Activated effector memory CD4-positive, alpha-beta T cell treated with Interleukin-2 at 50 U/mL for 16 hours (primary cell): ENCODE data around the gene GSTM1.
"Not testable (repeated sequence)": the region's sequence is repeated elsewhere in the genome, so short reads cannot be mapped to it uniquely, and the experiment has no call there.

ENCODE experiments used
- DNase-seq: peaks from one replicate; pipeline ENCODE4 v3.0.0-alpha.2; 2020

Gene GSTM1

DNA sequence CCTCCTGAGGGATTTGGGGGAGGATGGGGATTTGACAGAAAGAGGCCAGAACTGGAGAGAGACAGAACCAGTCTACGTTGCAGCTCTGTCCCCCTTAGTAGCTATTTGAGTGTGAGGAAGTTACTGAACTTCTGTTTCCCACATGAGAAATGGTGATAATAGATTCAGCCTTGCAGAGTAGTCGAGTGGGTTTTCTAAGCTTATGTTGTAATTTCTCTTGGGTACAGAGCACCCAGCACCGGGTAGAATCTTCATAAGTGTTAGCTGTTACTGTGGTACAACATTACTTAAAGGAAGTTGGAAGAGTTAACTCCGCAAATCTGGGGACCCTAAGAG, 27.0 kb upstream of the GSTM1 start:
- DNase-seq = not testable (repeated sequence)

DNA sequence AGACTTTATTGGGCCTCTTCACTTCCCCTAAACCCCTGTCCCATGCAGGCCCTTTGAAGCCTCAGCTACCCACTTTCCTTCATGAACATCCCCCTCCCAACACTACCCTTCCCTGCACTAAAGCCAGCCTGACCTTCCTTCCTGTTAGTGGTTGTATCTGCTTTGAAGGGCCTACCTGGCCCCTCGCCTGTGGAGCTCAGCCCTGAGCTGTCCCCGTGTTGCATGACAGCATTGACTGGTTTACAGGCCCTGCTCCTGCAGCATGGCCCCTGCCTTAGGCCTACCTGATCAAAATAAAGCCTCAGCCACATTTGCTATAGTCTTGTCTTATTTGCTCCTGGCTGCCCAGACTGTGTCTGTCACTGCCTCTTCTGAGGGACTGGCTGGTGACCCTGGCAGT, 26.2 kb upstream of the GSTM1 start:
- DNase-seq = no peak

DNA sequence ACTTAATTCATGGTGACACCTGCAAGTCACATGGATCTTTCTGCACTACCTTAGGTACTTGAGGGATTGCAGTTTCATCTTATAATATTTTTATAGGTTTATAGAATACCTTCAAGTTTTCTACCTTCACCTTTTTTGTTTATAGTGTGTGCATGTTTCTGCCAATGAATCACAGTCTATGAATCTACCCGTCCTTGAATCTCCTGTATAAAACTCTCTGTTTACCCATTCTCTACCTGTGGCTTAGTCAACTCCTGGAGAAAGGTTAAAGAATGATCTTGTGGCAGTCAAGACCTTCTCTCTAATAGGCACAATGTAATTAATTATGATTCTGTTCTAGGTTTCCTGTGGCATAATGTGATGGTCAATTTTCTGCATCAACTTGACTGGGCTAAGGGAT, 22.9 kb upstream of the GSTM1 start:
- DNase-seq = no peak

DNA sequence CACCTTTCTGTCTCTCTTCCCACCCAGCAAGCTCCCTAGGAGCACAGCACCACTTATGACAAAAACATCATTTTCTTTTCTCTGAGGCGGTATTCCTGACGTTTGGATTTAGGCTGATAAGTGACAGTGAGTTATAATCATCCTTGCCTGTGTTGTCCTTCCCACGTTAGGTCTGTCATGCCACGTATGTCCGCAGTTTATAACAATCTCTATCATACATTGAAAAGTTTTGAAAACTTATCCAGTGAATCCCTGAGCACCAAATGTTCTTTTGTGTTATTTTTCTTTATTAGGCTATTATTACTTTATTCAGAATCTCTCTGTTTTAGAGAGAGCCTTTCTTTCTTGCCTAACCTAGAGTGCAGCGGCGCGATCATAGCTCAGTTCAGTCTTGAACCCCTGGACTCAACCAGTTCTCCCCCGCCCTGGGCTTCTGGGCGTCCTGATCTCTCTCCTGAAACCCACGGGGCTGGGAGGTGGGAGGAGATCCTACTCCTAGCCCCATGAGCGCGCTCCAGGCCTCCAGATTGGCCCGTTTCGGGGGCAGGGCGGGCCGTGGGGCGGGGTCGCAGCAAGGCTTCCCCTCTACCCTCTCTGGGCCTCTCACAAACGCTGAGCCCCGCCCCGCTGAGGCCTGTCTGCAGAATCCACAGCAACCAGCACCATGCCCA, 20.0 kb upstream of the GSTM1 start, which contains the start of gene GSTM2:
GSTM2 (plus strand) TSS at position 606 of the 671 bp plus-strand sequence; CDS start at position 665, 59 bp downstream.
- peak; percentile 73 for DNase-seq

DNA sequence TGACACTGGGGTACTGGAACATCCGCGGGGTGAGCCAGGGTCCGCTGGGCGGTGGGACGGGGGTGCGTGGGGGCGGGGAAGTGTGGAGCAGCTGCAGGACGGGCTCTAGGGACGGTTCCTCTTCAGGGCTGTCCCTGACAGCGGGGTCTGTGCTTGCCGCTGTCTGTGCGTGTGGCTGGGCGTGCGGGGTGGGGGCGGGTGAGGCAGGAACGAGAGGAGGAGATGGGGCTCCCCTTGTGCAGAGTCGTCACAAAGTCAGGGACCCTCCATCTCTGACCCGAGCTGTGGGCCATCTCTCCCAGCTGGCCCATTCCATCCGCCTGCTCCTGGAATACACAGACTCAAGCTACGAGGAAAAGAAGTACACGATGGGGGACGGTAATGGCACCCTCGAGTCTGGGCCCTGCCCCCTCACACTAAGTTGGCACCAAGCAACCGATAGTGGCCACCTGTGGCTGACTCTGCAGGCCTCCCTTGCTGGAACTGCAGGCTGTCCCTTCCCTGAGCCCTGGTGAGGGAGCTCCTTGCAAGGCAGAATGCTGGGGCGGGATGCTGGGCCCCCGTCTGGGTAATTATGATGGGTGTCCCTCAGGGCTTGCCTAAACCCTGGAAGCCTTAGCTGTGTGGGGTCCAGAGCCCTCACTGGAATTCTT, 19.4 kb upstream of the GSTM1 start:
- no peak for DNase-seq

DNA sequence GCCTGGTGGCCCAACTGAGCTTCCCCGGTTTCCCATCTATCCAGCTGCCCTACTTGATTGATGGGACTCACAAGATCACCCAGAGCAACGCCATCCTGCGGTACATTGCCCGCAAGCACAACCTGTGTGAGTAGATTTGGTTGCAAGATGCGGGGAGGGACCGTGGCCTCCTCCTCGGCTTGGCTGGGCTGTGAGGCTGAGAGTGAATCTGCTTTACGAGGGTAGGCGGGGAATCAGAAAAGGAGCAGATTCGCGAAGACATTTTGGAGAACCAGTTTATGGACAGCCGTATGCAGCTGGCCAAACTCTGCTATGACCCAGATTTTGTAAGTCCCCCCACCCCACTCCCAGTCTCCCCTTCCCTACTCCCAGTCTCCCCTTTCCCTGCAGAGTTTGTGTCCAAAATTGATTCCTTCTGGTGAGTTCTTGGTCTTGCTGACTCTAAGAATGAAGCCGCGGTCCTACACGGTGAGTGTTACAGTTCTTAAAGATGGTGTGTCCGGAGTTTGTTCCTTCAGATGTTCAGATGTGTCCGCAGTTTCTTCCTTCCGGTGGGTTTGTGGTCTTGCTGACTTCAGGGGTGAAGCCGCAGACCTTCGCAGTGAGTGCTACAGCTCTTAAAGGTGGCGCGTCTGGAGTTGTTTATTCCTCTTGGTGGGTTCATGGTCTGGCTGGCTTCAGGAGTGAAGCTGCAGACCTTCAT, 18.2 kb upstream of the GSTM1 start:
- DNase-seq = no peak

DNA sequence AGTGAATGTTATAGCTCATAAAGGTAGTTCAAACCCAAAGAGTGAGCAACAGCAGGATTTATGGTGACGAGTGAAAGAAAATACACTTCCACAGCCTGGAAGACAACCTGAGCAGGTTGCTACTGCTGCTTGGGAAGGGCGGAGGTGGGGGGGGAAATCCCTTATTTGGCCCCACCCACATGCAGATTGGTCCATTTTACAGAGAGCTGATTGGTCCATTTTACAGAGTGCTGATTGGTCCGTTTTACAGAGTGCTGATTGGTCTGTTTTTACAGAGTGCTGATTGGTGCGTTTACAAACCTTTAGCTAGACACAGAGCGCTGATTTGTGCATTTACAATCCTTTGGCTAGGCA, 17.7 kb upstream of the GSTM1 start:
- not testable (repeated sequence) for DNase-seq

DNA sequence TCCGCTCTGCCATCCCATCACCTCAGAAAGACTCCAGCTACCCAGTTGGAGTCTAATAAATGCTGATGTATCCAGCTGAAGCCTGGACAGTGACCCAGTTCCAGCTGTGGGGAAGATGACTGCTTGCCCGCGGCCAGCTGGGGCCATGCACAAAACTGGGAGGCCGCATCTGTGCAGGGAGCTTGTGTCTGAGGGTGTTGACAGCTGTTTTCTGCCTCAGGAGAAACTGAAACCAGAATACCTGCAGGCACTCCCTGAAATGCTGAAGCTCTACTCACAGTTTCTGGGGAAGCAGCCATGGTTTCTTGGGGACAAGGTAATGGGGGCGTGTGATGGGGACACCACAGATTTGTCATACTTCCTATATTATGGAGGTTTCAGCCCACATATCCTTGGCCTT, 16.6 kb upstream of the GSTM1 start:
- DNase-seq = no peak

DNA sequence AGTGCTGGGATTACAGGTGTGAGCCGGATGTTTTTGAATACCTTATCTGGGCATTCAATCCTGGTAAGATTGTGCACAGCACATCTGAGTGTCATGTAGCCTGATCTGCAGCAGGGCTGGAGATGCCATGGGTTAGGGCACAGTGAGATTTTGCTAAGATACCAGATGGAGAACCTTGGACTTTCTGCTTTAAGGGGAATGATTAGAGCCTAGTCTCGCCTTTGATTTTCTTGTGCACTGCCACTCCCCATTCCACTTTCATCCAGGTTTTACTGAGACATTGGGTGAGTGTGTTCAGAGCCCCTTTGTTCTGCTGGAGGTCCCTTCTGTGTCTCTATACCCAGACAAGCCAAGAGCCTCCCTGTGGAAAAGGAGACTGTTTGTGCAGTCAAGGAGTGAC, 13.8 kb upstream of the GSTM1 start:
- DNase-seq = not testable (repeated sequence)

DNA sequence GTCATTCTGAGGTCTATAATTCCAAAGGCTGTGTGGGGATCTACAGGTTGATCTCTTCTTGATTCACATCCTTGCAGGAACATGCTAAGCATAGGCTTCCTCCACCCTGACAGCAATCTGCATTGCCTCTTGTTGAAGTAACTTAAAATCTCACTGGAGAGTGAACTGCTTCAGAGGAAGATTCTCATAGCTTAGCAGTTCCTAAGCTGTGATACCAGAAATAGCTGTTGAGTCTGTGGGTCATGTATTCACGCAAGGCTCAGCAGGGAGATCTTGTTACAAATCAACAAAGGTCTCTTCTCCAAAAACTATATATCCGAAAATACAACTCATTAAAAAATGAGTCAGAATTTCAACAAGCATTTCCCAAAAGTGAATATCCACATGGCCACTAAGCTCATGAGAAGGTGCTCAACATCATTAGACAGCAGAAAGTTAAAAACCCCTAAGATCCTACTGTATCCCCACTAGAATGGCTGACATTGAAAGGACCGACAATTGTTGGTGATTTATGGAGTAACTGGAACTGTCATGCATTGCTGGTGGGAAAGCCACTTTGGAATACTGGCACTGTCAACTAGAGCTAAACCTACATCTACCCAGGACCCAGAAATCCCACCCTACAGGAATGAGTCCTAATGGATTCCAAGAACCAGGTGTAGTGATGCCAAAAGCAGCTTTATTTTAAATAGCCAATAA, 10.8 kb upstream of the GSTM1 start:
- DNase-seq = not testable (repeated sequence)

DNA sequence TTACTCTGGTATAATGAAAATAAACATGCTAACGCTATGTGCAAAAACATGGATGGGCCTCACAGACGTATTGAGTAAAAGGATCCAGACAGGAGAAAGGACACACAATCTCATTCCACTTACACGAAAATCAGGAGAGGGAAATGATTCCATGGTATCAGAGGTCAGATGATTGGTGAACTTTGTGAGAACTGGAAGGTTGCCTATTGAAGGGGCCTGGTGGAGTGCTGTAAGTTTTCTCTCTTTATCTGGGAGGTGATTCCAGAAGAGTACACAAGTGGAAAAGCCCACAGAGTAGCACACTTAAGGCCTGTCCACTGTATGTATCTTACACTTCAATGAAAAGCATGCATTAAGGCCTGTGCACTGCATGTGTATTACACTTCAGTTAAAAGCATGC, 10.2 kb upstream of the GSTM1 start:
- no peak for DNase-seq

DNA sequence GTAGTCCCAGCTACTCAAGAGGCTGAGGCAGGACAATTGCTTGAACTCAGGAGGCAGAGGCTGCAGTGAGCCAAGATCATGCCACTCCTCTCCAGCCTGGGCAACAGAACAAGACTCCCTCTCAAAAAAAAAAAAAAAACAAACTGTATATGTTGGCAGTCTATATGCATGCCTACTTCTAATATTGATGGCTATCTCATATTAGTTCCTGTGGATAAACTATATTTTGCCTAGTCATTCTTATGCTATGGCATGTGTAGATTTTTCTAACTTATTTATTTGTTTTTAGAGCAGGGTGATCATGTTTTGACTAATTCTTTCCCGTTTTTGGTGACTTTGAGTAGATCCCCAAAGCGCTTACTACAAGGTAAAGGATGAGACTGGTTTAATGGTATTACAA, 9.0 kb upstream of the GSTM1 start:
- not testable (repeated sequence) for DNase-seq

DNA sequence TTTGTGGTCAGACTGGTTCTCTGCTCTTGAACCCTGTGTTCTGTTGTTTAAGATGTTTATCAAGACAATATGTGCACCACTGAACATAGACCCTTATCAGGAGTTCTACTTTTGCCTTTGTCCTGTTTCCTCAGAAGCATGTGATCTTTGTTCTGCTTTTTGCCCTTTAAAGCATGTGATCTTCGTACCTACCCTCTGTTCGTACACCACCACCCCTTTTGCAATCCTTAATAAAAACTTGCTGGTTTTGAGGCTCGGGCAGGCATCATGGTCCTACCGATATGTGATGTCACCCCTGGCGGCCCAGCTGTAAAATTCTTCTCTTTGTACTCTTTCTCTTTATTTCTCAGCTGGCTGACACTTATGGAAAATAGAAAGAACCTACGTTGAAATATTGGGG, 2.8 kb upstream of the GSTM1 start:
- not testable (repeated sequence) for DNase-seq

DNA sequence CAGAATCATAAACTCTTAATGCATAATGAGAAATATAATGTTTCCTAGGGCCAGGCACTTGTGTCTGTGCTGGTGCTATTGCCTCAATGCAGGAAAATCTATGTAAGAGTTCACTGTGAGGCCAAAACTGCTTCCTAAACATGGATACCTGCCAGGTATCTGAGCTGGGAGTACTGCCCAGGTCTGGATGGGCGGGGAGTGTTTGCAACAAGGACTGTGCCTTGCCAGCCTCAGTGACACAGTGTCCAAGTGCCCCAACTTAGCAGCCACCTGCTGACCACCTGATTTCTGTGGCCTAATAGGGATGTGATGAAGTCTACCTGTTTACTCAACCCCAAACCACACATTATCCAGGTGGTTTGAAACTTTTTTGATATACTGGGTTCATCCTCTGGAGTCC, 2.2 kb upstream of the GSTM1 start:
- DNase-seq = not testable (repeated sequence)

DNA sequence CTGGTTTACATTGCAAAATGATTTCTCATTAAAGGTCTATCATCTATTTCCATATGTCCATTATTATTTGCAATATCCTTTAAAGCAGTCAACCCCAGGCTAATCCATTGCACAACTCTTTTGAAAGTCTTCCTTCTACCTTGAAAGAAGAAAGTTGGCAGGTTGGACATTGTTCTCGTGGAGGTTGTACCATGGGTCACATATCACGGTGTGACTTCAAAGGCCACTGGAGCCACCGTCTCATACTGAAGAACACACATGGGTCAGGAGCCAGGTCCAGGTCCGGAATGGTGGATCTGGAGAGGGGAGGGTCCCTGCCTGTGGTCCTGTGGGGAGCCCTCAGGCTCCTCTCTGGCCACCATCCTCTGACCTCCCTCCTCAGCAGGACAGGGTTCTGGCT, 1.7 kb upstream of the GSTM1 start:
- not testable (repeated sequence) for DNase-seq

DNA sequence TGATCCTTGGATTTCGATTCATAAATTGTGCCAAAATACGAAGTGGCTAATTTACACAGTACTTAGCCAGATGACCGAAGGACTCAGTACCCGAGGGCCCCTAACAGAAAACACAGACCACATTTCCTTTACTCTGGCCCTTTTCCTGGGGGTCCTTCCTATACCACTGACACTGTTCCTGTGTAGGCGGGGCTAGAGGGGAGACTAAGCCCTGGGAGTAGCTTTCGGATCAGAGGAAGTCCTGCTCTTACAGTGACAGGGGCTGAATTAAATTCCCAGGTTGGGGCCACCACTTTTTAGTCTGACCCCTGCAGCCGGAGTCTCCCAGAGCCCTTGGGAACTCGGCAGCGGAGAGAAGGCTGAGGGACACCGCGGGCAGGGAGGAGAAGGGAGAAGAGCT, 508 bp upstream of the GSTM1 start:
- DNase-seq = not testable (repeated sequence)

DNA sequence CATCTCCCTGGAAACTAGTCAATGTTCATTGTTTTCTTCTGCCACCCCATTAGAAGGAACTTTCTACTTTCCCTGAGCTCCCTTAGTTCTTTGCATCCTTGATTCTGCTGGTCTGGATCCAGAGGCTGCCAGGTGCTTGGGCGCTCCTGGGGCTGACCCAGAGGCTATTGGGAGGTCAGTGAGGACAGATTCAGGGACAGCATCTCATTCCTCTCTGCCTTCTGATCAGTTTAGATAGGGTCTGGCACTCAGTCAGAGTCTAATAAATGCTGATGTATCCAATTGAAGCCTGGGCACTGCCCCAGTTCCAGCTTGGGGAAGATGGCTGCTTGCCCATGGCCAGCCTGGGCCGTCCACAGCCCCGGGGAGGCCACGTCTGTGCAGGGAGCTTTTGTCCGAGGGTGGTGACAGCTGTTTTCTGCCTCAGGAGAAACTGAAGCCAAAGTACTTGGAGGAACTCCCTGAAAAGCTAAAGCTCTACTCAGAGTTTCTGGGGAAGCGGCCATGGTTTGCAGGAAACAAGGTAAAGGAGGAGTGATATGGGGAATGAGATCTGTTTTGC, 2.3 kb downstream of the GSTM1 start:
- DNase-seq = no peak

DNA sequence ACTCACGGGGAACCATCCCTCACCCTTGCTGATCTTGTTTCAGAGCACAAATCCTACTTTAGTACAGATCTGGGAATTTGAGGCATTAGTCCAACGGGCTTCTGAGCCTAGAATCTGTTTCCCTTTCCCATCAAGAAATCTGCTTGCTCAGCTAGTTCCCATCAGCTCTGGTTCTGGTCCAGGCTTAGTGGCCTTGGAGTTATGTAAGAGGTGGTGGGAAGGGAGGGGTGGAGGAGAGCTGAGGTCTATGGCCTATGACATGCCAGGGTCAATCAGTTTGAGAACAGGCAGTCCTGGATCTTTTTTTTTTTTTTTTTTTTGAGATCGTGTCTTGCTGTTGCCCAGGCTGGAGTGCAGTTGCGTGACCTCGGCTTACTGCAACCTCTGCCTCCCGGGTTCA, 4.1 kb downstream of the GSTM1 start:
- DNase-seq = no peak

DNA sequence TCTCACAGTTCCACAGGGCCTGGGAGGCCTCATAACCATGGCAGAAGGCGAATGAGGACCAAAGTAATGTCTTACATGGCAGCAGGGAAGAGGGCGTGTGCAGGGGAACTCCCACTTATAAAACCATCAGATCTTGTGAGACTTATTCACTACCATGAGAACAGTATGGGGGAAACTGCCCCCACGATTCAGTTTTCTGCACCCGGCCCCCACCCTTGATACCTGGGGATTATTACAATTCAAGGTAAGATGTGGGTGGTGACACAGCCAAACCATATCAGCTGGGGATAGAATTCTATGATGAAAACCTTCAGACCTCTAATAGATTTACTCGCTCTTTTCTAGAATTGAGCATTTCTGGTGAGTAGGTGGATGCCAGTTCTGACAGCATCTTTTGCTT, 6.8 kb downstream of the GSTM1 start:
- DNase-seq = not testable (repeated sequence)

DNA sequence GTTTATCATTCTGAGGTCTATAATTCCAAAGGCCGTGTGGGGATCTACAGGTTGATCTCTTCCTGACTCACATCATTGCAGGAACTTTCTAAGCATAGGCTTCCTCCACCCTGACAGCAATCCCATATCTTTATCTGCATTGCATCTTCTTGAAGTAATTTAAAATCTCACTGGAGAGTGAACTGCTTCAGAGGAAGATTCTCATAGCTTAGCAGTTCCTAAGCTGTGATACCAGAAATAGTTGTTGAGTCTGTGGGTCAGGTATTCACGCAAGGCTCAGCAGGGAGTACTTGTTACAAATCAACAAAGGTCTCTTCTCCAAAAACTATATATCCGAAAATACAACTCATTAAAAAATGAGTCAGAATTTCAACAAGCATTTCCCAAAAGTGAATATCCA, 7.5 kb downstream of the GSTM1 start:
- not testable (repeated sequence) for DNase-seq

DNA sequence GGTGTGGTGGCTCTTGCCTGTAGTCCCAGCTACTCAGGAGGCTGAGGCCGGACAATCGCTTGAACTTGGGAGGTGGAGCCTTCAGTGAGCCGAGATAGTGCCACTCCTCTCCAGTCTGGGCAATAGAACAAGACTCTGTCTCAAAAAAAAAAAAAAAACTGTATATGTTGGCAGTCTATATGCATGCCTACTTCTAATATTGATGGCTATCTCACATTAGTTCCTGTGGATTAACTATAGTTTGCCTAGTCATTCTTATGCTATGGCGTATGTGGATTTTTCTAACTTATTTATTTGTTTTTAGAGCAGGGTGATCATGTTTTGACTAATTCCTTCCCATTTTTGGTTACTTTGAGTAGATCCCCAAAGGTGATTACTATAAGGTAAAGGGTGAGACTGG, 9.4 kb downstream of the GSTM1 start:
- no peak for DNase-seq

DNA sequence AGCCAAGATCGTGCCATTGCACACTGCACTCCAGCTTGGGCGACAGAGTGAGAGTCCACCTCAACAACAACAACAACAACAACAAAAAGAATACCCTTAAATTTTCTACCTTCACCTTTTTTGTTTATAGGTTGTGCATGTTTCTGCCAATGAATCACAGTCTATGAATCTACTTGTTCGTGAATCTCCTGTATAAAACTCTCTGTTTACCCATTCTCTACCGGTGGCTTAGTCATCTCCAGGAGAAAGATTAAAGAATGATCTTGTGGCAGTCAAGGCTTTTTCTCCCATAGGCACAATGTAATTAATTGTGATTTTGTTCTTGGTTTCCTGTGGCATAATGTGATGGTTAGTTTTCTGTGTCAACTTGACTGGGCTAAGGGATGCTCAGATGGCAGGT, 10.2 kb downstream of the GSTM1 start:
- DNase-seq = not testable (repeated sequence)

DNA sequence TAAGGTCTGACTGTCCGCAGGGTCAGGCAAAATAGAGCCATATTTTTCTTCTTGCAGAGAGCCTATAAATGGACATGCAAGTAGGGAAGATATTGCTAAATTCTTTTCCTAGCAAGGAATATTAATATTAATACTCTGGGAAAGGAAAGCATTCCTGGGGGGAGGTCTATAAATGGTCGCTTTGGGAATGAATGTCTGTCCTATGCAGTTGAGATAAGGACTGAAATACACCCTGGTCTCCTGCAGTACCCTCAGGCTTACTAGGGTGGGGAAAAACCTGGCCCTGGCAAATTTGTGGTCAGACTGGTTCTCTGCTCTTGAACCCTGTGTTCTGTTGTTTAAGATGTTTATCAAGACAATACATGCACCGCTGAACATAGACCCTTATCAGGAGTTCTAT, 15.3 kb downstream of the GSTM1 start:
- not testable (repeated sequence) for DNase-seq
